Activated naive CD8-positive, alpha-beta T cell treated with anti-CD3 and anti-CD28 coated beads, Interleukin-2, amount 50 U/mL, for 24 hours (primary cell): ENCODE data around the gene HLA-A.

ENCODE experiments used
- ATAC-seq: fragments of 150-1000 bp; cut with Tn5 transposase; one replicate; pipeline ENCODE4 v1.10.0; 2021
- DNase-seq: peaks from one replicate; pipeline ENCODE4 v3.0.0; 2021
- H3K27ac Mint-ChIP-seq: one replicate; pipeline ENCODE4 v1.8.0; 2021; ENCODE audit warnings: mild to moderate bottlenecking, mixed read lengths
- H3K27me3 Mint-ChIP-seq: one replicate; pipeline ENCODE4 v1.8.0; 2021; ENCODE audit warnings: mixed read lengths
- H3K36me3 Mint-ChIP-seq: one replicate; pipeline ENCODE4 v1.8.0; 2021; ENCODE audit warnings: low read depth, mixed read lengths
- H3K4me1 Mint-ChIP-seq: one replicate; pipeline ENCODE4 v1.8.0; 2021; ENCODE audit warnings: mixed read lengths
- H3K4me3 Mint-ChIP-seq: one replicate; pipeline ENCODE4 v1.8.0; 2021; ENCODE audit warnings: mild to moderate bottlenecking, moderate library complexity, mixed read lengths
- H3K9me3 Mint-ChIP-seq: one replicate; pipeline ENCODE4 v1.8.0; 2021; ENCODE audit warnings: mixed read lengths

Gene HLA-A

DNA sequence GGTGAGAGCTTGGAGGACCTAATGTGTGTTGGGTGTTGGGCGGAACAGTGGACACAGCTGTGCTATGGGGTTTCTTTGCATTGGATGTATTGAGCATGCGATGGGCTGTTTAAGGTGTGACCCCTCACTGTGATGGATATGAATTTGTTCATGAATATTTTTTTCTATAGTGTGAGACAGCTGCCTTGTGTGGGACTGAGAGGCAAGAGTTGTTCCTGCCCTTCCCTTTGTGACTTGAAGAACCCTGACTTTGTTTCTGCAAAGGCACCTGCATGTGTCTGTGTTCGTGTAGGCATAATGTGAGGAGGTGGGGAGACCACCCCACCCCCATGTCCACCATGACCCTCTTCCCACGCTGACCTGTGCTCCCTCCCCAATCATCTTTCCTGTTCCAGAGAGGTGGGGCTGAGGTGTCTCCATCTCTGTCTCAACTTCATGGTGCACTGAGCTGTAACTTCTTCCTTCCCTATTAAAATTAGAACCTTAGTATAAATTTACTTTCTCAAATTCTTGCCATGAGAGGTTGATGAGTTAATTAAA lies 3.0 kb downstream of the HLA-A start:
- Mint-ChIP-seq H3K4me1 (peaks cover 49% of the 10 kb centered on the region), H3K27ac (peak overlapping the region; percentile 94), H3K4me3 (peak overlapping the region; percentile 92), H3K27me3 (no peaks in the 10 kb centered on the region), H3K36me3 (peaks cover 50% of the 10 kb centered on the region), H3K9me3 (no peaks in the 10 kb centered on the region)
- DNase-seq: no peak
- ATAC-seq: no peak

DNA sequence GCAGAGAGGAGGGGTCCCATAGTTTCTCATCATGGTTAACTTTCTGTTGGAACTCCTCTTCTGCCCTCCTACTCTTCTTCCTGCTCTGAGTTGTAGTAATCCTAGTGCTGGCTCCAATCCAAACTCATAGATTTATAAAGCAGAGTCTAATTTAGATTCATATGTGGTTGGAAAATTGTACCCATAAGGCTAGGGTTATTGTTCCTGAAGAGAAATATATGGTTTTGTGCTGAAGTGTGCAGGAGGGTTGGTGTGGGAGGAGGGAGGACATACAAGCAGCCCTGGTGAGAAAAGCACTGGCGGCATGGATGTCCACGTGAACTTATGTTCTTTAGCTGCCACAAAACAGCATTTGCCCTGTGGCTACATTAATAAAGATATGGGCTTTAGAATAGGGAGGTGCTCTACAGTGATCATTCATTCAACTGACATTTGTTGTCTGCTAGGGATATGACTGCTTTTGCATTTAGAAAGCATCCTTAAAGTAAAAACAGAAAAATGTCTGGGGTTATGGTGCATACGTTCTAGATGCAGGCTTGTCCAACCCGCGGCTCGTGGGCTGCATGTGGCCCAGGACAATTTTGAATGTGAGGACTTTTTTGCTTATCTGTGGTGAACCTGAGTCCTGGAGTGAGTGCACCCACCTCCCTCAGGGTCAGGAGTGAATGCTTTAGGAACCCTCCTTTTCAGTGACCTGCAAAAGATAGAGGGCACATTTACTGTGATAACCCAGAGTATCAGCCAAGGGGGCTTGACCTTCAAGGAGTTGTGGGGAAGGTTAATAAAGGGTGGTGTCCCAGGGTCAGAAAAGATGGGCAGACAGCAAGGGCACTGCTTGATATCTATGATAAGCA lies 4.1 kb downstream of the HLA-A start:
- no peaks in the 10 kb centered on the region for H3K9me3 Mint-ChIP-seq

GRCh38 chr6:29947077-29947980 lies 5.0 kb downstream of the HLA-A start:
- ATAC-seq (no peak), DNase-seq (no peak)
- H3K27me3 Mint-ChIP-seq: no peaks in the 10 kb centered on the region
- peaks cover 49% of the 10 kb centered on the region for H3K36me3 Mint-ChIP-seq
- H3K4me1 Mint-ChIP-seq: peaks cover 34% of the 10 kb centered on the region
- peak overlapping the region; percentile 94 for H3K27ac Mint-ChIP-seq
- H3K9me3 Mint-ChIP-seq: no peaks in the 10 kb centered on the region
- no peak overlapping the region for H3K4me3 Mint-ChIP-seq

More for the DNA sequence above, 4.1 kb downstream of the HLA-A start:
- ATAC-seq (no peak), DNase-seq (no peak)
- H3K27me3 Mint-ChIP-seq: no peaks in the 10 kb centered on the region
- H3K36me3 Mint-ChIP-seq: peaks cover 50% of the 10 kb centered on the region
- H3K27ac Mint-ChIP-seq: peak overlapping the region; percentile 94
- H3K4me1 Mint-ChIP-seq: peaks cover 40% of the 10 kb centered on the region
- peak overlapping the region; percentile 92 for H3K4me3 Mint-ChIP-seq

DNA sequence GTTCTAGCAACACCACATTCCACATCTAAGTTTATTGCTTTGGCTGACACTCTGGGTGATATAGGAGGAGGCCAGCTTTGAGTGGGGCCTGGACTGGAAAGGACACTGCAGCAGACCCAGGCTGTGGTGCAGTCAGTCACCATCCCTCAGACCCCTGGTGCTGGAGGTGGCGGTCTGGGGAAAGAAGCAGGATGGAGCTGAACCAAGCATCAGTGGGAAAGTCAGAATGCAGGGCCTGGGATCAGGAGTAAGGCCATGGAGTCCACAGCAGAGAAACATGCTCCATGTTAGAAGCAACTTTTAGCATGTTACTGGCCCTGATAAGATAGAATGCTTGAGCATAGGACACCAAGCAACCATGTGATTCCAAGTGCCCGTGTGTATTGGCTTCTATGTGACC lies 5.9 kb downstream of the HLA-A start:
- peaks cover 43% of the 10 kb centered on the region for H3K36me3 Mint-ChIP-seq
- H3K4me3 Mint-ChIP-seq: no peak overlapping the region
- peak overlapping the region; percentile 32 for H3K27ac Mint-ChIP-seq
- no peak for ATAC-seq
- no peaks in the 10 kb centered on the region for H3K27me3 Mint-ChIP-seq
- DNase-seq: no peak
- H3K4me1 Mint-ChIP-seq: peaks cover 32% of the 10 kb centered on the region
- H3K9me3 Mint-ChIP-seq: no peaks in the 10 kb centered on the region

- no peak for ATAC-seq
- Mint-ChIP-seq H3K4me1 (peaks cover 21% of the 10 kb centered on the region), H3K36me3 (peaks cover 26% of the 10 kb centered on the region), H3K27me3 (no peaks in the 10 kb centered on the region), H3K9me3 (no peaks in the 10 kb centered on the region), H3K27ac (no peak overlapping the region), H3K4me3 (no peak overlapping the region)
- DNase-seq: no peak
Measured at GRCh38 chr6:29949934-29950333, 7.6 kb downstream of the HLA-A start.

DNA sequence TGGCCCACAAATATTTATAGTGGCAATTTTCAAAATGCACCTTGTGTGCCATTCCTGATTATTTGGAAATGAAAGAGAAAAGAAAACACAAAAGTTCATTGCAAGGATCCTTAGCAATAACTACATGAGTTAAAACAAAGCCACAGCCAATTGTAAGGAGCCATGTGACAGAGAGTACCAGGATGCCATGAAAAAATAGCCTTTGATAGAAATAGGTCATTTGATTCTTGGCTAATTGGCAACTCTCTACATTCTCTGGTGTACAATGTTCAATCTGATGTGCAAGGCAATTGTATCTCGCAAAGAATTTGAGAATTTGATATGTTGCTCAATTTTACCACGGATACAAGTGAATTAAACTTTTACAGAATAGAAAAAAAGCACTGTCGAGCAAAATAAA lies 9.6 kb downstream of the HLA-A start:
- Mint-ChIP-seq H3K4me1 (peaks cover 2% of the 10 kb centered on the region), H3K36me3 (peaks cover 7% of the 10 kb centered on the region), H3K9me3 (no peaks in the 10 kb centered on the region), H3K27ac (no peak overlapping the region), H3K27me3 (no peaks in the 10 kb centered on the region), H3K4me3 (no peak overlapping the region)
- no peak for DNase-seq
- ATAC-seq: no peak

DNA sequence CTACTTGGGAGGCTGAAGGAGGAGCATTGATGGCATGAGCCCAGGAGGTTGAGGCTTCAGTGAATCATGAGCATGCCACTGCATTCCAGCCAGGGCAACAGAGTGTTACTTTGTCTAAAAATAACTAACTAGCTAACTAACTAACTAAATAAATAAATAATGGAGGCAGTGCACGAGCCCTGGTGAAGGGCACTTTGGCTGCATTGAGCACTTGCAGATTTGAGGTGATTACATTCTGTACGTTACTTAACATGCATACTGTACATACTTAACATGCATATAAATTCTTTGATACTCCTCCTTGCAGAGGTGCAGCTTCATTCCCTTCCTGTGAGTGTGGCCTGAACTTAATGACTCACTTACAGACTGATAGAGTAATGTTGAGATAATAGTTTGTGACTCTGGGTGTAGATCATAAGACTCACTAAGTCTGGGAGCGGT lies 10.7 kb downstream of the HLA-A start:
- H3K9me3 Mint-ChIP-seq: no peaks in the 10 kb centered on the region
- DNase-seq: no peak
- H3K4me1 Mint-ChIP-seq: no peaks in the 10 kb centered on the region
- peaks cover 4% of the 10 kb centered on the region for H3K36me3 Mint-ChIP-seq
- H3K4me3 Mint-ChIP-seq: no peak overlapping the region
- H3K27me3 Mint-ChIP-seq: no peaks in the 10 kb centered on the region
- ATAC-seq: no peak
- no peak overlapping the region for H3K27ac Mint-ChIP-seq

GRCh38 chr6:29953686-29954085 lies 11.4 kb downstream of the HLA-A start:
- Mint-ChIP-seq H3K9me3 (no peaks in the 10 kb centered on the region), H3K4me1 (peaks cover 3% of the 10 kb centered on the region), H3K27me3 (no peaks in the 10 kb centered on the region), H3K27ac (no peak overlapping the region), H3K4me3 (no peak overlapping the region), H3K36me3 (no peaks in the 10 kb centered on the region)
- ATAC-seq: no peak
- DNase-seq: no peak

DNA sequence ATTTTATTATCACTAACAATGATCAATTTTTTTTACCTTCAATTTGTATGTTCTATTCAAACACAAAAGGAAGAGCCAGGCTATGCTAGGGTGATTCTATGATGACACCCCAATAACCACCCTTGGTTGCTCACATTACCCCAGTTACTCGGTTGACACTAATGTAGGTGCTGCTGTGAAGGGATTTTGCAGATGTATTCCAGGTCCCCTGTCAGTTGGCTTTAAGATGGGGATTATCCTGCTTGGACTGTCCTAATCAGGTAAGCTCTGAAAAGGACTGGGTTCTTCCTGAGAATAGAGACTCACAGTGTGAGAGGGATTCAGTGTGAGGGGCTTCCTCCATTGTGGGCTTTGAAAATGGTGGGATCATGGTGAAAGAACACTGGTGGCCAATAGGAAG lies 11.9 kb downstream of the HLA-A start:
- H3K9me3 Mint-ChIP-seq: no peaks in the 10 kb centered on the region
- no peak overlapping the region for H3K4me3 Mint-ChIP-seq
- H3K27ac Mint-ChIP-seq: no peak overlapping the region
- no peaks in the 10 kb centered on the region for H3K27me3 Mint-ChIP-seq
- H3K4me1 Mint-ChIP-seq: peaks cover 6% of the 10 kb centered on the region
- ATAC-seq (no peak), DNase-seq (no peak)
- no peaks in the 10 kb centered on the region for H3K36me3 Mint-ChIP-seq

- Mint-ChIP-seq H3K4me1 (peaks cover 10% of the 10 kb centered on the region), H3K27me3 (no peaks in the 10 kb centered on the region), H3K9me3 (no peaks in the 10 kb centered on the region), H3K27ac (no peak overlapping the region), H3K4me3 (no peak overlapping the region), H3K36me3 (no peaks in the 10 kb centered on the region)
- ATAC-seq (no peak), DNase-seq (no peak)
Measured at GRCh38 chr6:29955783-29956182, 13.5 kb downstream of the HLA-A start.

DNA sequence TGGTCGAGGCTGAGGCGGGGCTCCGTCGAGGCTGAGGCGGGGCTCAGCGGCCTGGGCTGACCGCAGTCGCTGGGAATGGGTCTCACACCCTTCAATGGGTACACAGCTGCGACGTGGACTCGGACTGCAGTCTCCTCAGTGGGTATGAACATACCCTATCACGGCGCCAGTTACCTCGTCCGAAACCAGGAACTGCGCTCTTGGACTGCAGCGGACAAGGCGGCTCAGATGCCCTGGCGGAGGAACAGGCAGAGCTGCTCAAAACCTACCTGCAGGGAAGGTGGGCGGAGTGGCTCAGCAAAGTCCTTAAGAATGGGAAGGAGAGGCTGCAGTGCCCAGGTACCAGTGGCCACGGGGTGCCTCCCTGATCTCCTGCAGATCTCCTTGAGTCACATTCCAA lies 14.2 kb downstream of the HLA-A start:
- no peaks in the 10 kb centered on the region for H3K9me3 Mint-ChIP-seq
- ATAC-seq (no peak), DNase-seq (no peak)
- H3K27me3 Mint-ChIP-seq: no peaks in the 10 kb centered on the region
- H3K27ac Mint-ChIP-seq: no peak overlapping the region
- no peaks in the 10 kb centered on the region for H3K36me3 Mint-ChIP-seq
- H3K4me3 Mint-ChIP-seq: no peak overlapping the region
- peaks cover 10% of the 10 kb centered on the region for H3K4me1 Mint-ChIP-seq

GRCh38 chr6:29958046-29958445 lies 15.7 kb downstream of the HLA-A start:
- ATAC-seq: no peak
- Mint-ChIP-seq H3K4me3 (no peak overlapping the region), H3K36me3 (no peaks in the 10 kb centered on the region), H3K27me3 (no peaks in the 10 kb centered on the region), H3K9me3 (no peaks in the 10 kb centered on the region), H3K4me1 (peaks cover 12% of the 10 kb centered on the region), H3K27ac (no peak overlapping the region)
- DNase-seq: no peak

GRCh38 chr6:29958921-29959320 lies 16.6 kb downstream of the HLA-A start:
- H3K9me3 Mint-ChIP-seq: no peaks in the 10 kb centered on the region
- H3K27ac Mint-ChIP-seq: no peak overlapping the region
- no peak for DNase-seq
- H3K4me1 Mint-ChIP-seq: peaks cover 20% of the 10 kb centered on the region
- H3K4me3 Mint-ChIP-seq: no peak overlapping the region
- ATAC-seq: no peak
- no peaks in the 10 kb centered on the region for H3K27me3 Mint-ChIP-seq
- no peaks in the 10 kb centered on the region for H3K36me3 Mint-ChIP-seq

DNA sequence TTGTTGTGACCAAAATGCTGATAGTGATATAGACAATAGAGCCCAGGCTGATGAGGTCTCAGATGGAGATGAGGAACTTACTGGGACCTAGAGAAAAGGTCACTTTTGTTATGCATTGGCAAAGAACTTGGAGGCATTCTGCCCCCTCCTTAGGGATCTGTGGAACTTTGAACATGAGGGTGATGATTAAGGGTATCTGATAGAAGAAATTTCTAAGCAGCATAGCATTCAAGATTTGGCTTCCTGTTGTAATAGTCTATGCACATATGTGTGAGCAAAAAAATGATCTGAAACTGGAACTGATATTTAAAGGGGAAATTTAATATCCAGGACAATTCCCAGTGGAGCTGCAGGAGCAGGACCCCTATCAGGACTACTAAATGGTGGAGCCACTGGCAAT lies 17.1 kb downstream of the HLA-A start:
- no peaks in the 10 kb centered on the region for H3K36me3 Mint-ChIP-seq
- H3K9me3 Mint-ChIP-seq: no peaks in the 10 kb centered on the region
- DNase-seq (no peak), ATAC-seq (no peak)
- no peak overlapping the region for H3K27ac Mint-ChIP-seq
- peaks cover 26% of the 10 kb centered on the region for H3K4me1 Mint-ChIP-seq
- H3K27me3 Mint-ChIP-seq: no peaks in the 10 kb centered on the region
- no peak overlapping the region for H3K4me3 Mint-ChIP-seq

- Mint-ChIP-seq H3K4me1 (peaks cover 48% of the 10 kb centered on the region), H3K27ac (no peak overlapping the region), H3K27me3 (no peaks in the 10 kb centered on the region), H3K4me3 (no peak overlapping the region), H3K9me3 (no peaks in the 10 kb centered on the region), H3K36me3 (no peaks in the 10 kb centered on the region)
- no peak for DNase-seq
- no peak for ATAC-seq
Measured at GRCh38 chr6:29961966-29962365, 19.6 kb downstream of the HLA-A start.
